Neuronal stem cell (in vitro differentiated cells): ENCODE data around the gene MTAP.
A peak's percentile ranks its signal among the peaks of the same experiment; 100 is the strongest.

Experiments
- DNase-seq: peaks from one replicate; pipeline ENCODE4 v3.0.0-alpha.2; 2013; ENCODE audit warnings: low spot score
- H2AFZ ChIP-seq: one replicate; pipeline ENCODE4 v1.6.1; 2013; ENCODE audit warnings: mild to moderate bottlenecking, low read length, inconsistent platforms
- H2AK5ac ChIP-seq: 2 replicates; pipeline ENCODE4 v1.6.1; 2013; ENCODE audit warnings: low read depth, mild to moderate bottlenecking, inconsistent platforms, low read length, moderate library complexity, mixed read lengths
- H2BK120ac ChIP-seq: 2 replicates; pipeline ENCODE4 v1.6.1; 2013; ENCODE audit warnings: low read depth, mild to moderate bottlenecking, inconsistent platforms, low read length, moderate library complexity, mixed read lengths
- H2BK12ac ChIP-seq: one replicate; pipeline ENCODE4 v1.6.1; 2013; ENCODE audit warnings: low read length, inconsistent platforms
- H2BK15ac ChIP-seq: 2 replicates; pipeline ENCODE4 v1.6.1; 2013; ENCODE audit warnings: mild to moderate bottlenecking, low read length, inconsistent platforms, mixed read lengths
- H2BK5ac ChIP-seq: one replicate; pipeline ENCODE4 v1.6.1; 2013; ENCODE audit warnings: inconsistent platforms, mild to moderate bottlenecking, low read length, moderate library complexity
- H3K14ac ChIP-seq: one replicate; pipeline ENCODE4 v1.6.1; 2013; ENCODE audit warnings: low read length, inconsistent platforms
- H3K18ac ChIP-seq: 2 replicates; pipeline ENCODE4 v1.6.1; 2013; ENCODE audit warnings: low read length, inconsistent platforms
- H3K23ac ChIP-seq: 2 replicates; pipeline ENCODE4 v1.6.1; 2013; ENCODE audit warnings: low read depth, mild to moderate bottlenecking, mixed read lengths, low read length, inconsistent platforms; ENCODE audit not compliant: poor library complexity
- H3K27ac ChIP-seq: replicated peaks from 3 replicates; pipeline ENCODE4 v1.5.1; 2013; ENCODE audit warnings: low read length, inconsistent platforms
- H3K27me3 ChIP-seq, 3 experiments: 2 replicates each; pipeline ENCODE4 v1.6.1; 2013; ENCODE audit warnings: low read length in 3 of 3, mild to moderate bottlenecking in 2 of 3, inconsistent platforms in 1 of 3, low read depth in 1 of 3, mixed read lengths in 1 of 3, moderate library complexity in 1 of 3; ENCODE audit not compliant: control insufficient read depth in 3 of 3, insufficient read depth in 3 of 3
- H3K36me3 ChIP-seq, 2 donors: replicated peaks in 1 of 2; 2 replicates each; pipeline ENCODE4 v1.6.1; 2013; ENCODE audit warnings: low read length in 2 of 2; ENCODE audit not compliant: control insufficient read depth in 2 of 2, insufficient read depth in 2 of 2
- H3K4ac ChIP-seq: 2 replicates; pipeline ENCODE4 v1.6.1; 2013; ENCODE audit warnings: inconsistent platforms, mild to moderate bottlenecking, low read length, moderate library complexity
- H3K4me1 ChIP-seq, 2 donors: 1 replicate in 1 of 2; 2 replicates in 1 of 2; pipeline ENCODE4 v1.6.1; 2013; ENCODE audit warnings: low read length in 2 of 2, low read depth in 1 of 2; ENCODE audit not compliant: control insufficient read depth in 2 of 2, insufficient read depth in 1 of 2
- H3K4me2 ChIP-seq: one replicate; pipeline ENCODE4 v1.6.1; 2013; ENCODE audit warnings: mild to moderate bottlenecking, low read length, inconsistent platforms; ENCODE audit not compliant: insufficient read depth, poor library complexity, severe bottlenecking
- H3K4me3 ChIP-seq, 2 donors: 2 replicates each; pipeline ENCODE4 v1.5.1; 2013; ENCODE audit warnings: low read length in 2 of 2, mild to moderate bottlenecking in 2 of 2, inconsistent platforms in 1 of 2, moderate library complexity in 1 of 2
- H3K79me1 ChIP-seq: one replicate; pipeline ENCODE4 v1.6.1; 2013; ENCODE audit warnings: low read depth, mild to moderate bottlenecking, inconsistent platforms, low read length, moderate library complexity
- H3K9ac ChIP-seq: one replicate; pipeline ENCODE4 v1.6.1; 2013; ENCODE audit warnings: mild to moderate bottlenecking, low read depth, low read length, inconsistent platforms; ENCODE audit not compliant: poor library complexity
- H3K9me3 ChIP-seq, 2 donors: replicated peaks in 1 of 2; 2 replicates each; pipeline versions ENCODE3 to v1.6.1; 2013; ENCODE audit warnings: low read length in 2 of 2, mild to moderate bottlenecking in 2 of 2, inconsistent platforms in 1 of 2, low read depth in 1 of 2, mixed read lengths in 1 of 2, moderate library complexity in 1 of 2; ENCODE audit not compliant: control insufficient read depth in 2 of 2, insufficient read depth in 1 of 2
- H4K8ac ChIP-seq: one replicate; pipeline ENCODE4 v1.6.1; 2013; ENCODE audit warnings: low read depth, mild to moderate bottlenecking, inconsistent platforms, low read length, moderate library complexity
- H4K91ac ChIP-seq: one replicate; pipeline ENCODE4 v1.6.1; 2013; ENCODE audit warnings: low read length, low read depth, mild to moderate bottlenecking, inconsistent platforms; ENCODE audit not compliant: poor library complexity
- WGBS, 2 donors: extraction: QIAGEN DNeasy Blood & Tissue Kit; methylation state at CpG; one replicate each; pipeline ENCODE4 v1.1.7; 2013; ENCODE audit warnings: missing lambda C conversion rate in 2 of 2, mixed read lengths in 1 of 2; ENCODE audit not compliant: insufficient read length in 2 of 2, insufficient replicate concordance in 1 of 2; ENCODE audit errors: extremely low coverage in 2 of 2; 5-methylcytosine and 5-hydroxymethylcytosine counted together

Gene MTAP

GRCh38 chr9:21803649-21804048 is 1.2 kb downstream of the MTAP start:
- Histone ChIP-seq H3K36me3 (peaks cover 10 to 48% of the 10 kb centered on the region in 2 donors), H2BK12ac (no peak overlapping the region), H3K4me2 (peak overlapping the region; percentile 83), H4K91ac (no peak overlapping the region), H3K4ac (no peak overlapping the region), H2BK5ac (no peak overlapping the region), H4K8ac (no peak overlapping the region), H3K4me3 (peak overlapping the region; percentile 81 to 95), H3K27ac (no peak overlapping the region), H3K9ac (no peak overlapping the region), H2AK5ac (no peak overlapping the region), H2BK120ac (no peak overlapping the region), H3K79me1 (peaks cover 8% of the 10 kb centered on the region), H3K27me3 (peaks cover 0 to 3% (median 1%) of the 10 kb centered on the region in 3 experiments), H3K18ac (no peak overlapping the region), H3K4me1 (peaks cover 6 to 12% of the 10 kb centered on the region in 2 donors), H2AFZ (peak overlapping the region; percentile 98), H3K9me3 (no peaks in the 10 kb centered on the region), H2BK15ac (no peak overlapping the region), H3K23ac (no peak overlapping the region), H3K14ac (no peak overlapping the region)
- no peak for DNase-seq
- WGBS, 2 donors: no CpG with 5 or more reads among the region's 10 CpGs

- DNase-seq: no peak
- peaks cover 8% of the 10 kb centered on the region for H3K79me1 ChIP-seq
- H3K4ac ChIP-seq: no peak overlapping the region
- H2BK12ac ChIP-seq: no peak overlapping the region
- H3K4me2 ChIP-seq: no peak overlapping the region
- H3K9ac ChIP-seq: no peak overlapping the region
- peak overlapping the region in 1 of 2 donors; percentile 81 for H3K4me3 ChIP-seq
- peaks cover 10 to 54% of the 10 kb centered on the region in 2 donors for H3K36me3 ChIP-seq
- WGBS, 2 donors: no CpG with 5 or more reads among the region's 2 CpGs
- H3K27ac ChIP-seq: no peak overlapping the region
- H3K23ac ChIP-seq: no peak overlapping the region
- no peak overlapping the region for H2BK120ac ChIP-seq
- peaks cover 6 to 12% of the 10 kb centered on the region in 2 donors for H3K4me1 ChIP-seq
- H3K27me3 ChIP-seq: peaks cover 0 to 3% (median 0%) of the 10 kb centered on the region in 3 experiments
- no peak overlapping the region for H3K18ac ChIP-seq
- H4K91ac ChIP-seq: no peak overlapping the region
- H2BK15ac ChIP-seq: no peak overlapping the region
- H3K9me3 ChIP-seq: no peaks in the 10 kb centered on the region
- no peak overlapping the region for H3K14ac ChIP-seq
- H2AK5ac ChIP-seq: no peak overlapping the region
- H2BK5ac ChIP-seq: no peak overlapping the region
- H4K8ac ChIP-seq: no peak overlapping the region
- H2AFZ ChIP-seq: no peak overlapping the region
Observed at GRCh38 chr9:21804331-21804730, 1.9 kb downstream of the MTAP start.

- Histone ChIP-seq H4K91ac (no peak overlapping the region), H3K18ac (no peak overlapping the region), H3K4me1 (peaks cover 6 to 12% of the 10 kb centered on the region in 2 donors), H2AFZ (no peak overlapping the region), H2BK5ac (no peak overlapping the region), H2BK12ac (no peak overlapping the region), H3K9ac (no peak overlapping the region), H3K27me3 (peaks cover 0 to 3% (median 0%) of the 10 kb centered on the region in 3 experiments), H3K9me3 (no peaks in the 10 kb centered on the region), H3K14ac (no peak overlapping the region), H2BK120ac (no peak overlapping the region), H2AK5ac (no peak overlapping the region), H3K4ac (no peak overlapping the region), H3K23ac (no peak overlapping the region), H3K4me2 (no peak overlapping the region), H3K27ac (no peak overlapping the region), H3K79me1 (peaks cover 8% of the 10 kb centered on the region), H2BK15ac (no peak overlapping the region), H3K4me3 (peak overlapping the region in 1 of 2 donors; percentile 81), H3K36me3 (peaks cover 11 to 59% of the 10 kb centered on the region in 2 donors), H4K8ac (no peak overlapping the region)
- no peak for DNase-seq
Observed at GRCh38 chr9:21804791-21805190, 2.4 kb downstream of the MTAP start.

GRCh38 chr9:21806644-21807043 is 4.2 kb downstream of the MTAP start:
- Histone ChIP-seq H3K27me3 (no peaks in the 10 kb centered on the region), H3K27ac (no peak overlapping the region), H3K79me1 (peaks cover 12% of the 10 kb centered on the region), H3K9me3 (no peaks in the 10 kb centered on the region), H2BK12ac (no peak overlapping the region), H3K36me3 (peaks cover 18 to 77% of the 10 kb centered on the region in 2 donors), H3K14ac (no peak overlapping the region), H4K91ac (no peak overlapping the region), H3K18ac (no peak overlapping the region), H2BK120ac (no peak overlapping the region), H2BK15ac (no peak overlapping the region), H4K8ac (no peak overlapping the region), H3K9ac (no peak overlapping the region), H2AFZ (no peak overlapping the region), H3K4ac (no peak overlapping the region), H2AK5ac (no peak overlapping the region), H3K4me3 (no peak overlapping the region), H3K4me2 (no peak overlapping the region), H3K23ac (no peak overlapping the region), H2BK5ac (no peak overlapping the region), H3K4me1 (peaks cover 5 to 12% of the 10 kb centered on the region in 2 donors)
- WGBS, 2 donors: no CpG with 5 or more reads among the region's 4 CpGs
- DNase-seq: no peak
